Measurements from ENCODE around the gene KIAA1217. TPM values are rescaled to one million over a fixed set of nuclear protein-coding genes. Genes with fewer than 3 reads are reported as not detected.

Gene KIAA1217
- total and polyA plus RNA-seq, 2 of the 8 experiments (the other 6 are each of a cell fraction or from before 2014, with no cell fraction given), result 4.5 to 15.6 TPM

DNA sequence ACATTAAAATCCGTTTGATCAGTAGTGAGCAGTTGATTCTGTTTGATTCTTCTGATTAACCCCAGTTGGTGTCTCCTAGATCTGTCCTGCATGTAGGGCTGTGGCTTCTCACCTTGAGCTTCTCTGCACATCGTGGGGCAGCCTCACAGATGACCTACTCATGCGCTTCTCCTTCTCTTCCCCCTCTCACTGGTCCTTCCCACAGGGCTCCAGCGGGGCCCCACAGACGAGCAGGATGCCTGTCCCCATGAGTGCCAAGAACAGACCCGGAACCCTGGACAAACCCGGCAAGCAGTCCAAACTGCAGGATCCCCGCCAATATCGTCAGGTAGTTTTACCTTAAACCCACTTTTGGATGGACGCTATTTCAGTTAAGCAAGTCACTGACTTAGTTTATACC lies 335.8 kb downstream of the KIAA1217 start:
- WGBS, 2 experiments (ENCODE audit: extremely low coverage in 1 of 2, insufficient coverage in 1 of 2, insufficient read length in 1 of 2, insufficient replicate concordance in 2 of 2, low coverage in 1 of 2, low lambda C conversion rate in 2 of 2, missing lambda C conversion rate in 1 of 2), result 93% methylated on average over 10 of the region's 10 CpGs; no CpG with 5 or more reads in 1 of the 2 experiments
- no peak overlapping the region for H3K4me3 ChIP-seq (ENCODE audit: extremely low read depth in 1 of 4, insufficient read depth in 2 of 4, low read depth in 3 of 4, low read length in 4 of 4)
- CTCF ChIA-PET (ENCODE audit: partially characterized antibody), result interaction anchor here (0.6 to 3.3 kb wide), 2 partner anchors 25 to 148 kb away, joined by 4 to 18 read pairs; no protein-coding TSS in a partner anchor
- TF ChIP-seq TAF7 (optimal IDR thresholded peaks at IDR 0.05; ENCODE audit: borderline replicate concordance, low read depth, low read length) (no peak), ZNF274 (IDR thresholded peaks at IDR 0.05; ENCODE audit: borderline replicate concordance, extremely low read depth, low read length) (no peak)

More for the DNA sequence above, 335.8 kb downstream of the KIAA1217 start:
- Histone ChIP-seq H3K4ac (replicated peaks; ENCODE audit: insufficient read length, low read depth, low read length) (no peak overlapping the region), H2BK15ac (ENCODE audit: low read length) (no peak overlapping the region), H3K9ac (replicated peaks in 1 of 4; ENCODE audit: extremely low read depth in 1 of 4, low read depth in 3 of 4, low read length in 3 of 4) (no peak overlapping the region), H3K14ac (ENCODE audit: insufficient read length) (no peak overlapping the region), H3K18ac (ENCODE audit: extremely low read depth, low read length) (no peak overlapping the region), H2BK5ac (ENCODE audit: low read depth, low read length) (no peak overlapping the region), H3K56ac (replicated peaks; ENCODE audit: insufficient read length, low read depth, low read length) (no peak overlapping the region), H3K27me3 (replicated peaks in 1 of 4; ENCODE audit: control insufficient read depth in 3 of 4, extremely low read depth in 1 of 4, insufficient read depth in 3 of 4, low read length in 3 of 4) (no peaks in the 10 kb centered on the region), H3K4me1 (replicated peaks in 1 of 4; ENCODE audit: control insufficient read depth in 3 of 4, insufficient read depth in 4 of 4, low read length in 3 of 4) (no peaks in the 10 kb centered on the region), H4K8ac (ENCODE audit: extremely low read depth, insufficient read depth, low read length) (no peak overlapping the region), H4K5ac (ENCODE audit: insufficient read length, low read depth, low read length) (no peak overlapping the region), H3K79me1 (ENCODE audit: low read depth, low read length) (no peaks in the 10 kb centered on the region), H3K79me2 (ENCODE audit: control insufficient read depth in 1 of 2, insufficient read depth in 2 of 2, low read length in 2 of 2) (no peaks in the 10 kb centered on the region), H2AK5ac (ENCODE audit: low read depth, low read length) (no peak overlapping the region), H2BK20ac (ENCODE audit: low read length) (no peak overlapping the region), H3K23ac (ENCODE audit: insufficient read length) (no peak overlapping the region), H2BK120ac (replicated peaks; ENCODE audit: low read depth, low read length) (no peak overlapping the region), H3K27ac (ENCODE audit: low read depth, low read length) (no peak overlapping the region), H2AFZ (ENCODE audit: low read length) (no peak overlapping the region), H3K4me2 (ENCODE audit: insufficient read depth in 1 of 2, low read depth in 2 of 2, low read length in 2 of 2) (no peak overlapping the region), H3K23me2 (ENCODE audit: low read depth, low read length) (no peaks in the 10 kb centered on the region), H3K36me3 (ENCODE audit: control insufficient read depth in 2 of 4, insufficient read depth in 4 of 4, low read length in 3 of 4) (peaks cover 0 to 4% (median 0%) of the 10 kb centered on the region in 4 experiments; a peak in 3 of 8 replicates), H3K9me3 (ENCODE audit: insufficient read depth in 2 of 2, low read depth in 1 of 2, low read length in 1 of 2) (no peaks in the 10 kb centered on the region), H4K20me1 (replicated peaks in 1 of 2; ENCODE audit: control insufficient read depth in 1 of 2, insufficient read depth in 2 of 2, low read length in 2 of 2) (peaks cover 0 to 1% of the 10 kb centered on the region in 2 experiments), H2BK12ac (ENCODE audit: low read depth, low read length) (no peak overlapping the region), H4K91ac (replicated peaks; ENCODE audit: insufficient read length, low read length) (no peak overlapping the region)
- POLR2A ChIA-PET (ENCODE audit: partially characterized antibody), result no interaction called here
- DNase-seq (ENCODE audit: low read depth in 1 of 2, low spot score in 2 of 2) (no peak), FAIRE-seq (no peak)

All from H1 (cell line).